Glutamatergic neuron (in vitro differentiated cells): Measurements from ENCODE around the gene TPMT. TPM values are rescaled to one million over a fixed set of nuclear protein-coding genes. Genes with fewer than 3 reads are reported as not detected.
A peak's percentile ranks its signal among the peaks of the same experiment; 100 is the strongest.

ENCODE experiments used
- DNase-seq: peaks from one replicate; pipeline ENCODE4 v3.0.0; 2022
- H3K27ac Mint-ChIP-seq: one replicate; pipeline ENCODE4 v1.8.0; 2020; ENCODE audit warnings: mild to moderate bottlenecking, mixed read lengths, inconsistent platforms; ENCODE audit not compliant: unreplicated experiment
- H3K27me3 Mint-ChIP-seq: one replicate; pipeline ENCODE4 v1.8.0; 2020; ENCODE audit warnings: mild to moderate bottlenecking, moderate library complexity, mixed read lengths, inconsistent platforms; ENCODE audit not compliant: unreplicated experiment
- H3K36me3 Mint-ChIP-seq: one replicate; pipeline ENCODE4 v1.8.0; 2020; ENCODE audit warnings: mild to moderate bottlenecking, mixed read lengths, inconsistent platforms; ENCODE audit not compliant: unreplicated experiment
- H3K4me1 Mint-ChIP-seq: one replicate; pipeline ENCODE4 v1.8.0; 2020; ENCODE audit warnings: mild to moderate bottlenecking, low read depth, mixed read lengths, inconsistent platforms; ENCODE audit not compliant: unreplicated experiment
- H3K4me3 Mint-ChIP-seq: one replicate; pipeline ENCODE4 v1.8.0; 2020; ENCODE audit warnings: mild to moderate bottlenecking, mixed read lengths, inconsistent platforms; ENCODE audit not compliant: unreplicated experiment
- H3K9me3 Mint-ChIP-seq: one replicate; pipeline ENCODE4 v1.8.0; 2020; ENCODE audit warnings: mild to moderate bottlenecking, moderate library complexity, mixed read lengths, inconsistent platforms; ENCODE audit not compliant: unreplicated experiment
- CTCF ChIP-seq: fragments of 200-600 bp; sonication (generic); IDR thresholded peaks from one replicate; pipeline ENCODE4 v1.5.0; 2021; ENCODE audit not compliant: partially characterized antibody, unreplicated experiment
- long read RNA-seq: library from polyadenylated mRNA; unstranded; transcript quantifications from one replicate; pipeline ENCODE4 v2.0.0, GENCODE V29; 2020; ENCODE audit not compliant: unreplicated experiment
- total RNA-seq: library from RNA; stranded (reverse); fragmentation: NEBNext Ultra II Directional; extraction: Animal tissue kit (Norgen Biotek cat#: 25700); gene quantifications from one replicate; pipeline ENCODE4 v1.2.1, GENCODE V29; 2021; ENCODE audit not compliant: unreplicated experiment

Gene TPMT
- 3.4 TPM for total RNA-seq
- long read RNA-seq, partial matches to known transcripts, result 0 of 4 reads
- long read RNA-seq, other reads (novel, unspliced or antisense), result 2 of 4 reads

GRCh38 chr6:18154507-18155149 is at the start of gene TPMT:
Gene TPMT (minus strand): TSS chr6:18155077. CDS start chr6:18149127, 5,950 bp downstream.
- no peaks in the 10 kb centered on the region for H3K27me3 Mint-ChIP-seq
- no peaks in the 10 kb centered on the region for H3K9me3 Mint-ChIP-seq
- H3K27ac Mint-ChIP-seq, result peak within 1 kb of the TSS; percentile 89
- H3K4me3 Mint-ChIP-seq, result peak within 1 kb of the TSS; percentile 96
- DNase-seq, result peak; percentile 18
- H3K36me3 Mint-ChIP-seq, result no peaks in the 10 kb centered on the region
- H3K4me1 Mint-ChIP-seq, result peaks cover 3% of the 10 kb centered on the region
- TF ChIP-seq CTCF, result no peak

GRCh38 chr6:18203786-18204185 is 48.9 kb upstream of the TPMT start:
- H3K27ac Mint-ChIP-seq, result no peak overlapping the region
- peaks cover 8% of the 10 kb centered on the region for H3K4me1 Mint-ChIP-seq

GRCh38 chr6:18192026-18192425 is 37.1 kb upstream of the TPMT start:
- Mint-ChIP-seq H3K4me3 (no peak overlapping the region), H3K36me3 (no peaks in the 10 kb centered on the region), H3K4me1 (peaks cover 1% of the 10 kb centered on the region), H3K27ac (no peak overlapping the region), H3K27me3 (no peaks in the 10 kb centered on the region), H3K9me3 (no peaks in the 10 kb centered on the region)
- no peak for DNase-seq
- no peak for TF ChIP-seq CTCF

More at GRCh38 chr6:18203786-18204185, 48.9 kb upstream of the TPMT start:
- peaks cover 3% of the 10 kb centered on the region for H3K9me3 Mint-ChIP-seq
- no peak overlapping the region for H3K4me3 Mint-ChIP-seq
- no peaks in the 10 kb centered on the region for H3K27me3 Mint-ChIP-seq
- TF ChIP-seq CTCF, result no peak
- H3K36me3 Mint-ChIP-seq, result no peaks in the 10 kb centered on the region
- no peak for DNase-seq

GRCh38 chr6:18189196-18189595 is 34.3 kb upstream of the TPMT start:
- H3K9me3 Mint-ChIP-seq, result no peaks in the 10 kb centered on the region
- no peaks in the 10 kb centered on the region for H3K27me3 Mint-ChIP-seq
- no peaks in the 10 kb centered on the region for H3K4me1 Mint-ChIP-seq
- TF ChIP-seq CTCF, result no peak
- H3K27ac Mint-ChIP-seq, result no peak overlapping the region
- H3K36me3 Mint-ChIP-seq, result no peaks in the 10 kb centered on the region
- H3K4me3 Mint-ChIP-seq, result no peak overlapping the region
- no peak for DNase-seq

GRCh38 chr6:18187701-18188100 is 32.8 kb upstream of the TPMT start:
- no peak for TF ChIP-seq CTCF
- Mint-ChIP-seq H3K36me3 (no peaks in the 10 kb centered on the region), H3K27me3 (no peaks in the 10 kb centered on the region), H3K27ac (no peak overlapping the region), H3K4me3 (no peak overlapping the region), H3K4me1 (no peaks in the 10 kb centered on the region), H3K9me3 (peaks cover 1% of the 10 kb centered on the region)
- no peak for DNase-seq
